Endothelial cell of umbilical vein (primary cell): Measurements from ENCODE around the gene AMN. TPM values are rescaled to one million over a fixed set of nuclear protein-coding genes. Genes with fewer than 3 reads are reported as not detected.

Experiments used
- BruUV-seq: library from RNA; stranded (reverse); fragments of 400-500 nt; replicated peaks from 2 replicates; lab custom pipeline; 2021; lab: Mats Ljungman, UMichigan
- CTCF ChIA-PET: fragments of 300-600, 350-600 bp; sonication (Branson Sonifier 250); formaldehyde crosslinking; loops from one replicate; lab custom pipeline; 2021; ENCODE audit warnings: antibody characterized with exemption, inconsistent platforms; lab: Charles Lee
- POLR2A ChIA-PET: fragments of 300-600, 350-600 bp; sonication (Branson Sonifier 250); formaldehyde crosslinking; loops from one replicate; lab custom pipeline; 2021; ENCODE audit warnings: antibody characterized with exemption, inconsistent platforms; lab: Charles Lee
- DNase-seq: peaks from one replicate; pipeline ENCODE4 v3.0.0-alpha.2; 2011; ENCODE audit warnings: low read depth, low spot score
- FAIRE-seq: peaks from 2 replicates; lab custom pipeline; 2011; peaks lifted over from hg19 to GRCh38; lab: Jason Lieb, UNC
- H2AFZ ChIP-seq: 2 replicates; pipeline ENCODE4 v1.6.0; 2012; ENCODE audit warnings: low read depth, low read length, control low read depth, inconsistent platforms
- H3K27ac ChIP-seq: 2 replicates; pipeline ENCODE4 v1.5.1; 2011; ENCODE audit warnings: low read depth, mild to moderate bottlenecking, control low read depth, low read length, moderate library complexity; ENCODE audit not compliant: insufficient read depth
- H3K27me3 ChIP-seq, 2 experiments: 2 replicates each; pipeline versions ENCODE4 v1.6.0 to v1.6.1; 2011; ENCODE audit warnings: low read length in 2 of 2, mixed read lengths in 1 of 2; ENCODE audit not compliant: control insufficient read depth in 2 of 2, insufficient read depth in 2 of 2
- H3K36me3 ChIP-seq, 2 experiments: 2 replicates in 1 of 2; 3 replicates in 1 of 2; pipeline ENCODE4 v1.5.1; 2011; ENCODE audit warnings: low read length in 2 of 2, mild to moderate bottlenecking in 1 of 2, moderate library complexity in 1 of 2; ENCODE audit not compliant: control insufficient read depth in 2 of 2, insufficient read depth in 2 of 2; ENCODE audit errors: extremely low read depth in 1 of 2
- H3K4me1 ChIP-seq: 3 replicates; pipeline ENCODE4 v1.5.1; 2011; ENCODE audit warnings: mild to moderate bottlenecking, low read length; ENCODE audit not compliant: control insufficient read depth, insufficient read depth; ENCODE audit errors: extremely low read depth
- H3K4me2 ChIP-seq: 2 replicates; pipeline ENCODE4 v1.6.1; 2011; ENCODE audit warnings: low read length, control low read depth, mixed read lengths; ENCODE audit not compliant: insufficient read depth
- H3K4me3 ChIP-seq, 3 experiments: fragments of 200-600 bp in 1 of 3; sonication (generic), shearing (Covaris generic) in 1 of 3; replicated peaks in 1 of 3; 2 replicates each; pipeline ENCODE4 v1.5.1; 2011 to 2016; ENCODE audit warnings: control low read depth in 3 of 3, low read length in 3 of 3, mild to moderate bottlenecking in 2 of 3, inconsistent platforms in 1 of 3, low read depth in 1 of 3, moderate library complexity in 1 of 3; ENCODE audit not compliant: insufficient read depth in 1 of 3
- H3K79me2 ChIP-seq: 2 replicates; pipeline ENCODE4 v1.6.0; 2012; ENCODE audit warnings: low read length, inconsistent platforms; ENCODE audit not compliant: control insufficient read depth, insufficient read depth
- H3K9ac ChIP-seq: replicated peaks from 2 replicates; pipeline ENCODE3; 2011; ENCODE audit warnings: low read length, control low read depth; ENCODE audit not compliant: insufficient read depth; ENCODE audit errors: extremely low read depth
- H3K9me1 ChIP-seq: replicated peaks from 3 replicates; pipeline ENCODE4 v1.6.0; 2011; ENCODE audit warnings: mild to moderate bottlenecking, low read length; ENCODE audit not compliant: control insufficient read depth, insufficient read depth; ENCODE audit errors: extremely low read depth
- H3K9me3 ChIP-seq: replicated peaks from 2 replicates; pipeline ENCODE4 v1.5.1; 2012; ENCODE audit warnings: low read length, inconsistent platforms; ENCODE audit not compliant: control insufficient read depth, insufficient read depth
- H4K20me1 ChIP-seq: replicated peaks from 2 replicates; pipeline ENCODE3; 2011; ENCODE audit warnings: mild to moderate bottlenecking, low read length; ENCODE audit not compliant: control insufficient read depth, insufficient read depth; ENCODE audit errors: extremely low read depth
- EZH2 ChIP-seq: IDR thresholded peaks from 2 replicates; pipeline ENCODE4 v1.6.1; 2012; ENCODE audit warnings: borderline replicate concordance, low read depth, mild to moderate bottlenecking, moderate library complexity, low read length, inconsistent platforms; ENCODE audit not compliant: severe bottlenecking
- FOS ChIP-seq: IDR thresholded peaks from 2 replicates; pipeline ENCODE4 v1.6.1; 2011; ENCODE audit warnings: mild to moderate bottlenecking, low read length, moderate library complexity, borderline replicate concordance; ENCODE audit not compliant: insufficient read depth
- GATA2 ChIP-seq: IDR thresholded peaks from 2 replicates; pipeline ENCODE4 v1.7.0; 2011; ENCODE audit warnings: low read depth, mild to moderate bottlenecking, moderate library complexity, mixed read lengths, low read length; ENCODE audit not compliant: insufficient read length, insufficient read depth
- JUN ChIP-seq: IDR thresholded peaks from 2 replicates; pipeline ENCODE4 v1.6.1; 2011; ENCODE audit warnings: borderline replicate concordance, low read depth; ENCODE audit not compliant: insufficient read length, insufficient read depth
- MYC ChIP-seq: IDR thresholded peaks from one replicate; pipeline ENCODE4 v1.6.1; 2011; ENCODE audit warnings: mild to moderate bottlenecking, low read depth, low read length
- POLR2A ChIP-seq: IDR thresholded peaks from 2 replicates; pipeline ENCODE4 v1.6.1; 2012; ENCODE audit warnings: low read depth, mild to moderate bottlenecking, control low read depth, low read length
- POLR2AphosphoS5 ChIP-seq: IDR thresholded peaks from 2 replicates; pipeline ENCODE4 v1.6.1; 2012; ENCODE audit warnings: low read depth, mild to moderate bottlenecking, control low read depth, low read length, moderate library complexity; ENCODE audit not compliant: insufficient read depth
- dilution Hi-C: fragments of 300-500 bp; cut with MboI; formaldehyde crosslinking; loops from one replicate; pipeline ENCODE4 v1.15.0; 2019; ENCODE audit warnings: low sequenced_read_pairs; ENCODE audit not compliant: extremely low pct_ligation_motif_present
- intact Hi-C: fragments of 100-400 bp; cut with micrococcal nuclease; formaldehyde crosslinking; loops from one replicate; pipeline ENCODE4 v1.10.0; 2022
- polyA plus RNA-seq, 4 experiments: library from polyadenylated mRNA; depleted of rRNA in 3 of 4; stranded (reverse) in 3 of 4; unstranded in 1 of 4; fragments of >200 nt; gene quantifications; 2 replicates each; pipeline versions ENCODE4 v1.2.1 to v1.2.3, GENCODE V29; 2011 to 2012; ENCODE audit warnings: missing spikeins in 1 of 4
- total RNA-seq: library from RNA; stranded (reverse); gene quantifications from 2 replicates; pipeline ENCODE4 v1.2.3, GENCODE V29; 2021
- TF ChIP-seq, protein P1 (sequence below): IDR thresholded peaks from 2 replicates; pipeline ENCODE4 v1.6.1; 2011; ENCODE audit not compliant: insufficient read depth, insufficient read length
- TF ChIP-seq, protein P2 (sequence below), 2 donors: IDR thresholded peaks; 1 replicate in 1 of 2; 2 replicates in 1 of 2; pipeline ENCODE4 v1.5.1; 2011; ENCODE audit warnings: low read length in 2 of 2, mild to moderate bottlenecking in 2 of 2, moderate library complexity in 2 of 2, control low read depth in 1 of 2, inconsistent platforms in 1 of 2, low read depth in 1 of 2; ENCODE audit not compliant: insufficient read depth in 1 of 2; ENCODE audit errors: extremely low read depth in 1 of 2

Gene AMN
- total and polyA plus RNA-seq, 2 donors (not counting 3 experiments of a cell fraction or from before 2014, with no cell fraction given), result 0.03 TPM; not detected in 1

DNA sequence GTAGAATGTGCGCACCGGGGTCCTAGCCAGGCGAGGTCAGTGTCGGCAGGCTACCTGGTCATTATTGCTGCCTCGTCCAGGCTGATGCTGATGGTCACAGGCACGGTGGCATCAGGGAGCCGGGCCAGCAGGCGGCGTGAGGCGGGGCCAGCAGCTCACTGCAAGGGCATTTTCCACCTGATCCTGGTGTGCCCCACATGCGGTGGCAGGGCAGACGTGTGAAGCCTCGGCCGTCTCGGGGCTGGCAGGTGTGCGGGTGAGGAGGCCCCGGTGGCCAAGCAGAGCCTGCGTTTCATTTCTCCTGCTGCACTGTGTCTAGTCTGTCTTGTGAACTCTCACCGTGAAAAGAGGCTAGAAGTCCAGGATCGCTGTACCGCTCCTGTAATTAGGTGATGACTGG is 12.0 kb upstream of the AMN start:
- TF ChIP-seq EZH2, result no peak
- no peak for TF ChIP-seq JUN
- TF ChIP-seq, protein P1, sequence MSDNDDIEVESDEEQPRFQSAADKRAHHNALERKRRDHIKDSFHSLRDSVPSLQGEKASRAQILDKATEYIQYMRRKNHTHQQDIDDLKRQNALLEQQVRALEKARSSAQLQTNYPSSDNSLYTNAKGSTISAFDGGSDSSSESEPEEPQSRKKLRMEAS, result no peak
- TF ChIP-seq MYC, result no peak
- no peak for TF ChIP-seq FOS
- TF ChIP-seq POLR2A, result no peak
- TF ChIP-seq GATA2, result no peak
- TF ChIP-seq POLR2AphosphoS5, result no peak
- TF ChIP-seq, protein P2, sequence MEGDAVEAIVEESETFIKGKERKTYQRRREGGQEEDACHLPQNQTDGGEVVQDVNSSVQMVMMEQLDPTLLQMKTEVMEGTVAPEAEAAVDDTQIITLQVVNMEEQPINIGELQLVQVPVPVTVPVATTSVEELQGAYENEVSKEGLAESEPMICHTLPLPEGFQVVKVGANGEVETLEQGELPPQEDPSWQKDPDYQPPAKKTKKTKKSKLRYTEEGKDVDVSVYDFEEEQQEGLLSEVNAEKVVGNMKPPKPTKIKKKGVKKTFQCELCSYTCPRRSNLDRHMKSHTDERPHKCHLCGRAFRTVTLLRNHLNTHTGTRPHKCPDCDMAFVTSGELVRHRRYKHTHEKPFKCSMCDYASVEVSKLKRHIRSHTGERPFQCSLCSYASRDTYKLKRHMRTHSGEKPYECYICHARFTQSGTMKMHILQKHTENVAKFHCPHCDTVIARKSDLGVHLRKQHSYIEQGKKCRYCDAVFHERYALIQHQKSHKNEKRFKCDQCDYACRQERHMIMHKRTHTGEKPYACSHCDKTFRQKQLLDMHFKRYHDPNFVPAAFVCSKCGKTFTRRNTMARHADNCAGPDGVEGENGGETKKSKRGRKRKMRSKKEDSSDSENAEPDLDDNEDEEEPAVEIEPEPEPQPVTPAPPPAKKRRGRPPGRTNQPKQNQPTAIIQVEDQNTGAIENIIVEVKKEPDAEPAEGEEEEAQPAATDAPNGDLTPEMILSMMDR (IDR thresholded peaks at IDR 0.05; ENCODE audit: extremely low read depth in 1 of 2, insufficient read depth in 1 of 2, low read depth in 1 of 2, low read length in 2 of 2), result no peak
- no peaks in the 10 kb centered on the region for H3K9me1 ChIP-seq
- ChIA-PET POLR2A (no interaction called here), CTCF (interaction anchor here (1.3 kb wide), 1 partner anchor 215 kb away, joined by 3 read pairs; no protein-coding TSS in a partner anchor)
- H3K9me3 ChIP-seq, result no peaks in the 10 kb centered on the region
- no peaks in the 10 kb centered on the region for H4K20me1 ChIP-seq
- dilution Hi-C loops (no loop called here), intact Hi-C loops (no loop called here)
- FAIRE-seq (no peak), DNase-seq (no peak)
- H3K4me2 ChIP-seq, result no peak overlapping the region
- H3K79me2 ChIP-seq, result no peaks in the 10 kb centered on the region
- no peak overlapping the region for H3K9ac ChIP-seq
- BruUV-seq, result no TSS peak
- no peak overlapping the region for H3K27ac ChIP-seq
- peaks cover 0 to 6% of the 10 kb centered on the region in 2 experiments for H3K36me3 ChIP-seq
- H3K4me1 ChIP-seq, result no peaks in the 10 kb centered on the region
- H3K4me3 ChIP-seq, result no peak overlapping the region
- H3K27me3 ChIP-seq, result no peaks in the 10 kb centered on the region
- H2AFZ ChIP-seq, result no peak overlapping the region
